HG02870 (cell line): Measurements from ENCODE around the gene LMF1.
"Not testable (repeated sequence)": the region's sequence is repeated elsewhere in the genome, so short reads cannot be mapped to it uniquely, and the experiment has no call there.

Experiments used
- ATAC-seq: cut with Tn5 transposase; IDR thresholded peaks from one replicate; pipeline ENCODE4 v1.9.1; 2021; ENCODE audit warnings: mild to moderate bottlenecking, moderate library complexity; ENCODE audit not compliant: unreplicated experiment

Gene LMF1

GRCh38 chr16:973366-973765 lies 2.6 kb upstream of the LMF1 start:
- ATAC-seq: no peak

GRCh38 chr16:972316-973002 lies 1.7 kb upstream of the LMF1 start:
- ATAC-seq: no peak

- no peak for ATAC-seq
Measured at GRCh38 chr16:971981-972315, 1.2 kb upstream of the LMF1 start.

GRCh38 chr16:971582-971905 lies 760 bp upstream of the LMF1 start:
- ATAC-seq: no peak

- no peak for ATAC-seq
Measured at GRCh38 chr16:970386-970765, 408 bp downstream of the LMF1 start.

GRCh38 chr16:969508-970385 lies 1.0 kb downstream of the LMF1 start:
- no peak for ATAC-seq

- ATAC-seq: no peak
Measured at GRCh38 chr16:968620-969019, 2.2 kb downstream of the LMF1 start.

GRCh38 chr16:967546-968295 lies 3.1 kb downstream of the LMF1 start:
- ATAC-seq: no peak

- no peak for ATAC-seq
Measured at GRCh38 chr16:967077-967541, 3.7 kb downstream of the LMF1 start.

- no peak for ATAC-seq
Measured at GRCh38 chr16:966505-966904, 4.3 kb downstream of the LMF1 start.

- no peak for ATAC-seq
Measured at GRCh38 chr16:966035-966434, 4.7 kb downstream of the LMF1 start.

GRCh38 chr16:965487-965886 lies 5.3 kb downstream of the LMF1 start:
- ATAC-seq: no peak

GRCh38 chr16:965036-965395 lies 5.8 kb downstream of the LMF1 start:
- ATAC-seq: no peak

GRCh38 chr16:964356-965035 lies 6.3 kb downstream of the LMF1 start:
- no peak for ATAC-seq

GRCh38 chr16:963913-964312 lies 6.9 kb downstream of the LMF1 start:
- ATAC-seq: no peak

GRCh38 chr16:962901-963814 lies 7.6 kb downstream of the LMF1 start:
- ATAC-seq: no peak

GRCh38 chr16:962366-962765 lies 8.4 kb downstream of the LMF1 start:
- ATAC-seq: no peak

GRCh38 chr16:959232-960040 lies 11.3 kb downstream of the LMF1 start:
- ATAC-seq: no peak

- ATAC-seq: not testable (repeated sequence)
Measured at GRCh38 chr16:955766-956165, 15.0 kb downstream of the LMF1 start.
